Right ventricle myocardium superior (tissue), 1 donor: ENCODE measurements around the gene KCNQ1. TPM values are rescaled to one million over a fixed set of nuclear protein-coding genes. Genes with fewer than 3 reads are reported as not detected.
"Not testable (repeated sequence)": the region's sequence is repeated elsewhere in the genome, so short reads cannot be mapped to it uniquely, and the experiment has no call there.

ENCODE experiments used
- ATAC-seq: fragments of 200-7000 bp; cut with Tn5 transposase; one replicate; pipeline ENCODE4 v1.9.1; 2020; ENCODE audit warnings: mild to moderate bottlenecking; ENCODE audit not compliant: poor library complexity
- DNase-seq: peaks from one replicate; pipeline ENCODE4 v3.0.0-alpha.2; 2020
- intact Hi-C: fragments of 100-400 bp; cut with DNase I; formaldehyde crosslinking; loops from one replicate; pipeline ENCODE4 v1.11.2; 2022
- total RNA-seq: library from RNA; stranded (reverse); fragmentation: NEBNext Ultra II Directional; extraction: Animal tissue kit (Norgen Biotek cat#: 25700); gene quantifications from one replicate; pipeline ENCODE4 v1.2.1, GENCODE V29; 2021
- donor health status: DM: no; HTN: yes; CAD: no; lungs with severe emphysema.

KCNQ1 gene
- total RNA-seq, 1 donor from 2014 or later, result 33.4 TPM

DNA sequence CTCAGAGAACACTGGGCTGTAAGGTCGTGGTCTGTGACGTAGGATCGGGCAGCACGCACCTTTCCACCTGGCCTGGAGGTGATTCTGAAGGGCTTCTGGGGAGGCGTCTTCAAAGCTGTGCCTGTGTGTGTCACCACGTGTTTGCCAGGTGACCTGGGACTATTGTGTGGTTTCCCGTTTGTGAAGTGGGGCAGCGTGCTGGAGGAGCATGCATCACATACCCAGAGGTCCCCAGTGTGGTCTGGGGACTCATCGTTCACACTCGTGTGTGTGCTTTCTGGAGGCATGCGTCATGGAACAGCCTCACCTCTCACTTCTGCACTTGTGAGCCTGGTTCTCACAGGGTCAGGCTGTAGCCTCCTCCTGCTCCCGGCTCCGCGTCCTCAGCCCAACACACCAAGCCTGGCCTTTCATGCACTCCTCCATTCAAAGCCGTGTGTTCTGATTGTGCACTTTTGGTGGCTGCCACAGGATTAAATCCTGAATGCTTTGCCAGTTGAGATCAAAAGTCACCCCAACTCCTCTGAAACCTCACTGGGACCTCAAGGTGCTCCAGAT, 148.7 kb downstream of the KCNQ1 start:
- intact Hi-C loops, result no loop called here
- no peak for ATAC-seq
- no peak for DNase-seq

DNA sequence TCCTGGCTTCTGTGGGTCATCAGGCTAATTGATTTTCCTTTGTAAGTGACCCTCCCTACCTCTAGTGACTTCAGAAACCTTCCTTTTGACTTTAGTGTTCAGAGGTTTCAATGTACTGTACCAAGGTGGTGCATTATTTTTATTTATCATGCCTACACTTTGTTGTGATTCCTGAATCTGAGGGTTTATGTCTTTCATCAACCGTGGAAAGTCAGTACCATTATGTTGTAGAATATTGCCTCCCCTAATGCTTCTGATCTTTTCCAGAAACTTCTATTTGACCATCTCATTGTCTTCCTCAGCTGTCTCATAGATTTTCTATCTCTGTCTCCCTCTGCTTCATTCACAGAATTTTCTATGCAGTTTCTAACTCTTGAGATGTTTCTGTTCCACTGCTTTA, 149.5 kb downstream of the KCNQ1 start:
- ATAC-seq, result no peak
- intact Hi-C loops, result no loop called here
- DNase-seq, result no peak

DNA sequence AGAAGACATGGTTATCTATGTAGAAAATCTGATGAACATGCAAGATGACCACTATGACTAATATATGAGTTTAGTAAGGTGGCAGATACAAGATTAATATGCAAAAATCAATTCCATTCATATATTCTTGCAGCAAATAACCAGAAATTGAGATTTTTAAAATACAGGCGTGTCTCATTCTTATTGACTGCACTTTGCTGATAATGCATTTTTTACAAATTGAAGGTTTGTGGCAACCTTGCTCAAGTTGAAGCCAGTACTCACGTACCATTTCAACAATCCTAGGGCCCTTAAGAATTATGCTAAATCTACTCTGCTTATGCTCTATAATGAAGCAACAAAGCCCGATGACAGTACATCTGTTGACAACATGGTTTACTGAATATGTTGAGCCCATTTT, 150.4 kb downstream of the KCNQ1 start:
- DNase-seq (no peak), ATAC-seq (no peak)
- intact Hi-C loops, result no loop called here

DNA sequence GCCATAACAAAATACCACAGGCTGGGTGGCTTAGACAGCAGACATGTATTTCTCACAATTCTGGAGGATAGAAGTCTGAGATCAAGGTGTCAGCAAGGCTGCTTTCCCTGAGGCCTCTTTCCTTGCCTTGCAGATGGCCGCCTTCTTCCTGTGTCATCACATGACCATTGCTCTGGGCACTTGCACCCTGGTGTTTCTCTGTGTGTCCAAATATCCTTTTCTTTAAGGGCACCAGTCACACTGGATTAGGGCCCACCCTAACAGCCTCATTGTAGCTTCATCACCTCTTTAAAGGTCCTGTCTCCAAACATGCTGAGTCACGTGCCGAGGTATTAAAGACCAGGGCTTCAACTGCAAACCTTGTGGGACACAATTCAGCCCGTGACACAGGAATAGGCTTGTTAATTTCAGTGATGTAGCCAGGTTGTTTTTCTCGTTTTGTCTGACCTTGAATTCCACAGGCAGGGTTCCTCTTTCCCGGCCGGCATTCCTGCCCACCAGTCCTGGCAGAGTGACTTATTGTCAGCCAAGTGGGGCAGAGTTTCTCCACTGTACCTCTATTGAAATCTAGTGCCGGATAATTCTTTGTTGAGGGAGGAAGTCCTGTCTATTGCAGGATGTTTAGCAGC, 154.9 kb downstream of the KCNQ1 start:
- no peak for DNase-seq
- ATAC-seq, result peak; percentile 68
- intact Hi-C loops, result no loop called here

DNA sequence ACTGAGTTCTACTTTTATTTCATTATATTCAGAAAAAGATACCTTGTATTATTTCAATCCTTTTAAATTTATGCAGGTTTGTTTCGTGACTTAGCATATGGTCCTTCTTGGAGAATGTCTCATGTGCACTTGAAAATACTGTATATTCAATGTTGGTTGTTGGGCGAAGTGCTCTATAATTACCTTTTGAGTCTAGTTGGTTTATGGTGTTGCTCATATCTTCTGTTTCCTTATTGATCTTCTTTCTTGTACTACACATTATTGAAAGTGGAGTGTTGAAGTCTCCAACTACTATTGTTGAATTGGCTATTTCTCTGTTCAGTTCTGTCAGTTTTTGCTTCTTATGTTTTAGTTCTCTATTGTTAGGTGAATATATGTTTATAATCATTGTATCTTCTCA, 164.5 kb downstream of the KCNQ1 start:
- ATAC-seq (no peak), DNase-seq (no peak)
- intact Hi-C loops, result no loop called here

DNA sequence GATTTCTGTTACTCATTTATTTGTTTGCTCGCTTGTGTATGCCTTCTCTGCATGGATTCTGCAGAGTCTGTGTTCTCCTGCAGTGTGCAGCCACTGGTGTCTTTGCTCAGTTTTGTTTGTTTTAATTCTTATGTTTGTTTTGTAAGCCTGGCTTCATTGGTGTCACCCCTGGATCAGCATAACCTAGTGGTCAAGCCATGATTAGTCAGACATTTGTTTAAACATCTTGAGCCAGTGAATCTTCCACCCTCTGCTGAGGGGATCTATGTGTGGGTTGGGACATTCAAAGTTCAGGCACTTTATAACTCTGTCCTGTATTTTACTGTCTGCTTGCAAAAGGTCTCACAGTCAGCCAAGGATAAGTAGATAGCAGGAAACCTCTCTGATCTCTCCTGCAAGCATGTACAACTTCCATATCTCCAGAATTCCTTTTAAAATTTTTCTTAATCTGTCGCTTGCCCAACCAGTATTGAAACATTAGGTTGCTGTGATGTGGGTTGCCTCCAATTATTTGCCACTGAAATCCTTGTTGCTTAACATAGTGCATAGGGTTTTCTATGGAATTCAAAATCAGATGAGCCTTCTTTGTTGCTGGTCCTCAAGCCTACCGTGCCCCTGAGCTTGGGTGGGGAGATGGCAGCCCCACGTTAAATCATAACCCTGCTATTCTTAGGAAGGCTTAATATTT, 168.2 kb downstream of the KCNQ1 start:
- intact Hi-C loops, result loop anchor here (10.0 kb wide), 1 partner anchor 68 kb away; no protein-coding TSS in a partner anchor
- ATAC-seq (no peak), DNase-seq (no peak)

DNA sequence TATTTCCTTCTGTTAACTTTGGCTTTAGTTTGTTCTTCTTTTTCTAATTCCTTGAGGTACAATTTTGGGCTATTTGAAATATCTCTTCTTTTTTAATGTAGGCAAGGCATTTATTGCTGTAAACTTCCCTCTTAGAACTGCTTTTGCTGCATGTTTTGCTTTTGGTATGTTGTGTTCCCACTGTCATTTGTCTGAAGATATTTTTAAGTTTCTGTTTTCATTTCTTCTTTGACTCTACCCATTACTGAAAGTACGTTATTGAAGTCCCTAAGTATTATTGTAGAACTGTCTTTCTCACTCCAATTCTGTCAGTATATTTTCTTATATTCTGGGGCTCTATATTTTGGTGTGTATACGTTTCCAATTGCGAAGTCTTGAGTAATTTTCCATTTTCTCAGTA, 177.1 kb downstream of the KCNQ1 start:
- intact Hi-C loops, result no loop called here
- ATAC-seq (no peak), DNase-seq (no peak)

DNA sequence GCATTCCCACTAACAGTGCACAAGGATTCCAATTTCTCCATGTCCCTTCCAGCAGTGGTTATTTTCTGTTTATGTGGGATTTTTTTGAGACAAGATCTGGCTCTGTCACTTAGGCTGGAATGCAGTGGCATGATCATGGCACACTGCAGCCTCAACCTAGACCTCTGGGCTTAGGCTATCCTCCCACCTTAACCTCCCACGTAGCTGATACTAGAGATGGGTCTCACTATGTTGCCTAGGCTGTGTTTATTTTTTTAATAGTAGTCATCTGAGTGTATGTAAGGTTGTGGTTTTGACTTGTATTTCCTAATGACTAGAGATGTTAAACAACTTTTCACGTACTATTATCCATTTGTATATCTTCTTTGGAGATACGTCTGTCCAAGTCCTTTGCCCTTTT, 180.4 kb downstream of the KCNQ1 start:
- DNase-seq (no peak), ATAC-seq (no peak)
- intact Hi-C loops, result no loop called here

DNA sequence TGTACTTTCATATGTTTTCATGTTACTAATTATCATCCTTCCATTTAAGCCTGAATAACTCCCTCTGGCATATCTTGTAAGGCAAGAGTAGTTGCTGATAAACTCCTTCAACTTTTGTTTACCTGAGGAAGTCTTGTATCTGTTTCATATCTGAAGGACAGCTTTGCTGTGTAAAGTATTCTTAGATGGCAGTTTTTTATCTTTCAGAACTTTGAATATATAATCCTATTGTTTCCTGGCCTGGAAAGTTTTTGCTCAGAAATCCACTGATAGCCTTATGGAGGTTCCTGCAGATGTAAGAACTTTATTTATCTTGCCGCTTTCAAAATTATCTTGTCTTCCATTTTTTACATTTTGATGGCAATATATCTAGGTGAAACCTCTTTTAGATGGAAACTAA, 185.9 kb downstream of the KCNQ1 start:
- no peak for DNase-seq
- no peak for ATAC-seq
- intact Hi-C loops, result no loop called here

DNA sequence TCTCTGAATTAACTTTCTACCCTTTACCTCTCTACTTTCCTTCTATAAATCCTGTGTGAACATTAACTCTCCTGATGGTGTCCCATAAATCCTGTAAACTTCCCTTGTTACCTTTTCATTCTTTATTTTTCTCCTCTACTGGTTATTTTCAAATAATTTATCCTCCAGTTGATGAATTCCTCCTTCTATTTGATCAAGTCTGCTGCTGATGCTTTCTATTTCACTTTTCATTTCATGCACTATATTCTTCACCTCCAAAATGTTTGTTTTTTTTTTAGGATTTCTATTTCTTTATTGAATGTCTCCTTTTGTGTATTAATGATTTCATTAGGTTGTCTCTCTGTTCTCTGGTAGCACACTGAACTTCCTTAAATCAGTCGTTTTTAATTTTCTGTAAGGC, 186.4 kb downstream of the KCNQ1 start:
- DNase-seq, result no peak
- intact Hi-C loops, result no loop called here
- no peak for ATAC-seq

DNA sequence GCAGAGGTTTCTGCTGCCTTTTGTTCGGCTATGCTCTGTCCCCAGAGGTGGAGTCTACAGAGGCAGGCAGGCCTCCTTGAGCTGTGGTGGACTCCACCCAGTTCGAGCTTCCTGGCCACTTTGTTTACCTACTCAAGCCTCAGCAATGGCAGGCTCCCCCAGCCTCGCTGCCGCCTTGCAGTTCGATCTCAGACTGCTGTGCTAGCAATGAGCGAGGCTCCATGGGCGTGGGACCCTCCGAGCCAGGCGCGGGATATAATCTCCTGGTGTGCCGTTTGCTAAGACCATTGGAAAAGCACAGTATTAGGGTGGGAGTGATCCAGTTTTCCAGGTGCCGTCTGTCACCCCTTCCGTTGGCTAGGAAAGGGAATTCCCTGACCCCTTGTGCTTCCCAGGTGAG, 195.0 kb downstream of the KCNQ1 start:
- DNase-seq, intact Hi-C loops, ATAC-seq: not testable (repeated sequence)

DNA sequence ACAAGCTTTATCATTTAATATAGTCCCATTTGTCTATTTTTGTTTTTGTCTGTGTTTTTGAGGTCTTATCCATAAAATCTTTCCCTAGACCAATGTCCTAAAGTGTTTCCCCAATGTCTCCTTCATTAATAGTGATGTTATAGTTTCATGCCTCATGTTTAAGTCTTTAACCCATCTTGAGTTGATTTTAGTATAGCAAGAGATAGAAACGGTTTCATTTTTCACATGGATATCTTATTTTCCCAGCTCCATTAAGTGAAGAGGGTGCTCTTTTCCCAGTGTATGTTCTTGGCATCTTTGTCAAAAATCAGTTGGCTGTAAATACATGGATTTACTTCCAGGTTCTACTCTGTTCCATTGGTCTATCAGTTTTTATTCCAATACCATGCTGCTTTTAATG, 196.8 kb downstream of the KCNQ1 start:
- intact Hi-C loops, result no loop called here
- ATAC-seq (no peak), DNase-seq (no peak)

DNA sequence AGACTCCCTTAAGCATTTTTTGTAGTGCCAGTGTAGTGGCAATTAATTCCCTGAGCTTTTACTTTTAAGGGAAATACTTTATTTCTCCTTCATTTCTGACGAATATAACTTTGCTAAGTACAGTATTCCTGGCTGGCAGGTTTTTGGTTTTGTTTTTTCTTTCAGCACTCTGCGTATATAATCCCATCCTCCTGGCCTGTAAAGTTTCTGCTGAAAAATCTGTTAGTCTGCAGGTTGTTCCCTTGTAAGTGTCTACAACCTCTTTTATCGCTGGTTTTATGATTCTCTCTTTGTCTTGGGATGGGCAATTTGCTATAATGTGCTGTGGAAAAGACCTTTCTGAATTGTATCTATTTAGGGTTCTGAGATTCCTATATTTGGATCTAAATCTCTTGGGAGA, 198.9 kb downstream of the KCNQ1 start:
- ATAC-seq (no peak), DNase-seq (no peak)
- intact Hi-C loops, result no loop called here

DNA sequence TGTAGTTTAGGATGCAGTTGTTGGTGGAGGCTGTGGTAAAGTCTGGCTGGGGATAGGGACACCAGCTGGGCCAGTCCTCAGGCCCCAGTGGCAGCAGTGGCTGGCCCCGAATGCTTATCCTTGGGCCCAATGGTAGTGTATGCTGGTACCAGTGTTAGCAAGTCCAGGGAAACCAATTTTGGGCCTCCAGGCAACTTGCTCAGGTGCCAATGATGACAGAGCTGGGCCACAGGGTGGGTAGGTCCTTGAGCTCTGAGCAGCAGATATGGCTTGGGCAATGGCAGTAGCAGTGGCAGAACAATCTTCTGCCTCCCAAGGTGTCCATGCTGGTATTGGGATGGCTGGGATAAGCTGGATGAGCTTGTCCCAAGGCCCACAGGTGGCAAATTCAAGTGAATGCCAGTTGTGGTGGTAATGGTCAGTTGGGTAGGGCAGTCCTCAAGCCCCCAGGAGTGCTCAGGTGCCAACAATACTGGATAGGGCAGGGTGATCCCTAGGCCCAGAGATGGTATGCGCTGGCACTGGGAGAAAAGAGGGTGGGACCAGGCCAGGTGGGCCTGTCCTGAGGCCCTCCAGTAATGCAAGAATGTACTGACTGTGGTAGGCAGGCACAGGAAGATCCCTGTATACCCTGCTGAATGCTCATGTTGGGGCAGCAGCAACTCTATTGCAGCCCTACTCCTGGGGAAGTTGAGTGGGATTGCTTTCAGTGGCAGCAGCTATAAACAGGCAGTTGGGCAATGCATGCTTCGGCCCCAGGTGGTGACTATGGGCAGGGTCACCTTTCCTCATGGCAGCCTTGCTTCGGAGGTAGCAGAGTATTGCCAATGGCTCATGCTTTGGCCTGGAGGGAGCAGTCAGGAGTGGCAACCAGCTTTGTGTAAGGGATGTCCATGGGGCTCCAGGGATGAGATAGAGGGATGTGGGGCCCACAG, 200.3 kb downstream of the KCNQ1 start:
- ATAC-seq (no peak), DNase-seq (no peak)
- intact Hi-C loops, result no loop called here

DNA sequence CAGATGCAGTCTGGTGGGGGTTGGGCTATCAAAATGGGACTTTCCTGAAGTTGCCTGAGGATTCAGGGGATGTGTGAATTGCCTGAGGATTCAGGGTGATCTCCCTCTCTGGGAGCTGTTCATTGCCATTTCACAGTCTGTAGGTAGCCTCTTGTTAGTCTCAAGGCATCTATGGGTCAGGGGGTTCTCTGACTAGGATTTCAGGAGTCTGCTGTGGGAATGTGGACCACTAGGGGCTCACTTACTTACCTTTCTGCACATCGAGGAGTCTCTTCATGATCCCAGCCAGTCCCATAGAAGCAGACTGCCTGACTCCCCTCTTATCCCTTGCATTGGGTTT, 200.9 kb downstream of the KCNQ1 start:
- DNase-seq (no peak), ATAC-seq (no peak)
- intact Hi-C loops, result no loop called here

DNA sequence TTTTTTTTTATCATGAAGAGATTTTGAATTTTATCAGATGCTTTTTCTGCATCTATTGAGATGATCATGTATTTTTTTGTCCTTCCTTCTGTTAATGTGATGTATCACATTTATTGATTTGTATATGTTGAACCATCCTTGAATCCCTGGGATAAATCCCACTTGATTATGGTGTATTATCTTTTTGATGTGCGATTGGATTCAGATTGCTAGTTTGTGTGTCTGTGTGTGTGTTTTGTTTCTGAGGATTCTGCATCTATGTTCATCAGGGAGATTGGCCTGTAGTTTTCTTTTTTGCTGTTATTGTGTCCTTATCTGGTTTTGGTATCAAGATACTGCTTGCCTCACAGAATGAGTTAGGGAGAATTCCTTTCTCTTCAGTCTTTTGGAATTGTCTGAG, 202.4 kb downstream of the KCNQ1 start:
- no peak for ATAC-seq
- intact Hi-C loops, result no loop called here

DNA sequence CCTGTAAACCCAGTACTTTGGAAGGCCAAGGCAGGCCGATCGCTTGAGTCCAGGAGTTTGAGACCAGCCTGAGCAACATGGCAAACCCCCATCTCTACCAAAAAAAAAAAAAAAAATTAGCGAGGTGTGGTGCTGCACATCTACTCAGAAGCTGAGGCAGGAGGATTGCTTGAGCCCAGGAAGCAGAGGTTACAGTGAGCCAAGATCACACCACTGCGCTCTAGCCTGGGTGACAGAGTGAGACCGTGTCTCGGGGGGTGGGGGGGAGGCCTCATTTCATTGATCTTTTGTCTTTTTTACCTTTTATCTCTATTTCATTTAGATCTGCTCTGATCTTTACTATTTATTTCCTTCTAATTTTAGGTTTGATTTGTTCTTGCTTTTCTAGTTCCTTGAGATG, 203.1 kb downstream of the KCNQ1 start:
- no peak for DNase-seq
- no peak for ATAC-seq
- intact Hi-C loops, result no loop called here

More for the DNA sequence above, 202.4 kb downstream of the KCNQ1 start:
- DNase-seq, result no peak

DNA sequence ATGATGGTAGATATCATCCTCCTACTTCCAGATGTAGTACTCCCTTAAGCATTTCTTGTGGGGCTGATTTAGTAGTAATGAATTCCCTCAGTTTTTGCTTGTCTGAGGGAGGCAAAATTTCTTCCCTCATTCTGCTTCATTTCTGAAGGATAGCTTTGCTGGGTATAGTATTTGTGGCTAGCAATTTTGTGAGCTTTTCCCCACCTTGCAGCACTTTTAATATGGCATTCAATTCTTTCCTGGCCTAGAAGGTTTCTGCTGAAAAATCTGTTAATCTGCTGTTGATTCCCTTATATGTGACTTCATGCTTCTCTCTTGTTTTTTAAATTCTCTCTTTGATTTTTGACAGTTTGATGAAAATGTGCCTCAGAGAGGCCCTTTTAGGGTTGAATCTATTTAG, 204.6 kb downstream of the KCNQ1 start:
- ATAC-seq (no peak), DNase-seq (no peak)
- intact Hi-C loops, result no loop called here

DNA sequence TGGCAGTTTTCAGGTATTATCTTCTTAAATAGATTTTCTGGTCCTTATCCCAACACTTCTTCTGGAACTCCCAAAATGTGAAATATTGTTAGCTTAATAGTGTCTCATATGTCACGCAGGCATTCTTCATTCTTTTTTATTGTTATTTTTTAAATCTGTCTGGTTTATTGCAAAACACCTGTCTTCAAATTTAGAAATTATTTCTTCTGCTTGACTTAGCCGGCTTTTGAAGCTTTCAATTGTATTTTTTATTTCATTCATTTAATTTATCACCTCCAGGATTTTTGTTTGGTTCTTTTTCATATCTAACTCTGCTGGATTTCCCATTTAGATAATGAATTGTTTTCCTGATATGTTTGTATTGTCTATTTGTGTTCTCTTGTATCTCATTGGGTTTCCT, 205.0 kb downstream of the KCNQ1 start:
- ATAC-seq (no peak), DNase-seq (no peak)
- intact Hi-C loops, result no loop called here
